Activated CD4-positive, alpha-beta T cell treated with anti-CD3 and anti-CD28 coated beads, Interleukin-2, amount 50 U/mL, for 4 hours (primary cell): ENCODE measurements around the gene GCH1.

Experiments
- DNase-seq, 2 experiments: peaks; one replicate each; pipeline ENCODE4 v3.0.0-alpha.2; 2020

Gene GCH1

DNA sequence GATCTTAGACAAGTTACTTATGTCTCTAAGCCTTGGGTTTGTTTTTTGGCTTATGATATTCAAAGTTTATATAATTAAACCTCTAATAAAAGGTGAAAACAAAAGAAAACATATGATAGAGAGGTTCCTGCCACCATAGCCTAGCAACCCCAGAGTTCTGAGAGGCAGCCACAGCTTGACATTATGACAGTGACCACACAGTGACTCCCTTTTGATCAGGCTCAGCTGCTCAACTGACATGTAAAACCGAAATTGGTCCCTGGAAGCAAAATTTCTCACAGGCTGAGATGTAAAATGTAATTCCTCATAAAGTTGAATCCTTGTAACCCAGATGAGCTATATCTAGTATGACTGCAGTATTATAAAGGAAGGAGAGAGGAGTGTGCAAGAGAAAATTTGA, 108.5 kb downstream of the GCH1 start:
- no peak for DNase-seq

DNA sequence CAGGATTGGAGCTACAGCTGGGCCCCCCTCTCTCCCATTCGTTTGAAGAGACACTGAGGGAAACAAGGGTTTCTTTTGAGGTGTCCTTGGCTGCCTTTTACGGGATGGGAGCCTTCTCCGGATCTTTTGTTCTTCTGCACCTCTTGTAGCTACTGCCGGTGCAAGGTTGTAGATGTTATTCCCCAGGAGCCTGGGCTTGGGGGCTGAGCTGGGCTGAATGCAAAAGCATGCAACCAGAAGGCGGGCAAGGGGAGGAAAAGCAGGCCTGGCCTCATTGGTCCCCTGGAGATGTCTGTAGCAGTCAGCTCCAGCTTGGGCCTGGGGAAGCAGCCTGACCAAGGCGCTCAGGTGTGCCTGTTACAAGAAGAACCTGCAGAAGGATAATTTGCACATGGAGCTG, 110.3 kb downstream of the GCH1 start:
- no peak for DNase-seq
